HG03139 (cell line): Measurements from ENCODE around the gene RPH3AL.
"Not testable (repeated sequence)": the region's sequence is repeated elsewhere in the genome, so short reads cannot be mapped to it uniquely, and the experiment has no call there.

ENCODE experiments used
- ATAC-seq: cut with Tn5 transposase; IDR thresholded peaks from one replicate; pipeline ENCODE4 v1.9.1; 2021; ENCODE audit not compliant: unreplicated experiment

RPH3AL gene

GRCh38 chr17:206941-207560 lies 145.6 kb downstream of the RPH3AL start:
- ATAC-seq = no peak

DNA sequence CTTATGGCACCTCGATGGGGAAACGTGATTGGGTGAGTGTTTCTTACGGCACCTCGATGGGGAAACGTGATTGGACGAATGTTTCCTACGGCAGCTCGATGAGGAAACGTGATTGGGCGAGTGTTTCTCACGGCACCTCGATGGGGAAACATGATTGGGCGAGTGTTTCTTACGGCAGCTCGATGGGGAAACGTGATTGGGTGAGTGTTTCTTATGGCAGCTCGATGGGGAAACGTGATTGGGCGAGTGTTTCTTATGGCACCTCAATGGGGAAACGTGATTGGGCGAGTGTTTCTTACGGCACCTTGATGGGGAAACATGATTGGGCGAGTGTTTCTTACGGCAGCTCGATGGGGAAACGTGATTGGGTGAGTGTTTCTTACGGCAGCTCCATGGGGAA lies 146.1 kb downstream of the RPH3AL start:
- not testable (repeated sequence) for ATAC-seq

DNA sequence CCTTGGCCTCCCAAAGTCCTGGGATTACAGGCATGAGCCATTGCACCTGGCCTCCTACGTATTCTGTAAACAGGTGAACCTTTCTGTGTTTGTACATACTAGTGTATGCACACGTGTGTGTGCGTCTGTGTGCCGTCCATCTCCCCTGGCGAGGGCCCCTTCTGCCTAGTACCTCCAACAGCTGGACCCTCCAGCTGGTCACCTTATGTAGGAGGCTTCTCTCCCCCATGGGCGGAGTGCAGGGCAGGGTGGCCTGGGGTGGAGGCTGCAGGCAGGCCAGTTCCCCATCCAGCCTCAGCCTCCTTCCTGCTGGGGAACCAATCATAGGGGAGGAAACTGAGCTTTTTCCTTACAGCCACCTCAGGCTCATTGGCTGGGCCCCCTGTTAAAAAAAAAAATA lies 146.8 kb downstream of the RPH3AL start:
- ATAC-seq = no peak

DNA sequence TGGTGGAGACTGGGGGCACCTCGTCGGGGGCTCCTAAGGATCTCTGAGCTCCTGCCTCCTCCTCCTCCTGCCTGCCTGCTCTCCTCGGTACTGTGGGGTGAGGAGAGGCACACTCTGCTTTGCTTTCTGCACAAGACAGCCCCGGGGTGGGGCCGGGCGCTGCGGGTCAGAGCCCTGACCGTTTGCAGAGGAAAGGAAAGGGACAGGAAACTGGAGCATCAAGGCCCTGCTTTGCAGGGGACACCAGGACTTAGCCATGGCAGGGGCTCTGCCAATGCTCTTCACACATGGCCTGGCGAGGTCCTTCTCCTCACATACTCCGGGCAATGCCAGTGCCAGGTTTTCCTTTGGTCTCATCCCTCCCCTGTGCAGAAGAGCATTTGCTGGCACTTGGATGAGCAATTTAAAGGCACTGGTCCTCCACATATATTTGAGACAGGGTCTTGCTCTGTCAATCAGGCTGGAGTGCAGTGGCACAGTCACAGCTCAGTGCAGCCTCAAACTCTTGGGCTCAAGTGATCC lies 147.4 kb downstream of the RPH3AL start:
- no peak for ATAC-seq

DNA sequence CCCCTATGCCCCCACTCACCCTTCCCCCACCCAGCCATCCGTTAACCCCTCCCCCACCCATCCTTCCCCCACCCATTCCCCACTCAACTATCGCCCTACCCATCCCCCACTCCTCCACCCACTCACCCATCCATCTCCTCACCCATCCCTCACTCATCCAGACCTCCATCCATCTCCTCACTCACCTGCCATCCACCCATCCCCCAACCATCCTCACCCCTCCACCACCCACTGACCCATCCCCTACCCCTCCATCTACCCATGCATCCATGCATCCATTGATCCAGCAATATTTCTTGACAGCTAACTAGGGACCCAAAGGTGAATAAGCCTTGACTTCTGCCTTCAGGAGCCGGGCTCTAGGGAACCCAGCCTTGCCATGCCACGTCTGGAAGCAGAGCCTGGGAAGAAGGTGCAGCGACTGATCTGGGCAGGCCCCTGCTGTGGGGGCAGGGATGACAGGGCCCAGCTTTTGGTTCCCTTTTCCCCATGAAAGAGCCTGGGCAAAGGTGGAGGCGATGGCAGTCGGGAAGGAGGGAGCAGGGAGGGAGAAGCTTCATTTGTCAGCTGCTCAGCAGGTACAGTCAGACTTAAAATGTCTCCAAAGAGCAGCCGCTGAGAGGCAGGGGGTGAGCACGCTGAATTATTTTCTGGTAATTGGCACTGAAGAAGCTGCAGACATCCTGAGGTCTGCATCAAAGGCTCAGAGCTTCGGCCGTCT lies 148.0 kb downstream of the RPH3AL start:
- ATAC-seq = no peak

DNA sequence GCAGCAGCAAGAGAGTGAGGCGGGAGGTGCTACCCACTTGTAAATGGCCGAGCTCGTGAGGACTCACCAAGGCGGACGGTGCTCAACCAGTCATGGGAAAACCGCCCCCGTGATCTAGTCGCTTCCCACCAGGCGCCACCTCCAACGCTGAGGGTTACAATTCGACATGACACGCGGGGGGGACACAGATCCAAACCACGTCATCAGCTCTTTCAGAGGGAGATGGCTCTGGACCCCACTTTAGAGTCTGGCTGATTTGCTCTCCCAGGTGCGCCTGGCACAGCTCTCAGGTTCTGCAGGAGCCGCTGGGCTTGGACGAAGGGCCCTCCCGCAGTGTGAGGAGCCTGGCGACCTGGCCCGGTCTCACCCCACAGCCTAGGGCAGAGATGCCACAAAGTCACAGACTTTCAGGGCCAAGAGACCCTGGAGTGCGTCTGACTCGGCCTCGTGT lies 150.1 kb downstream of the RPH3AL start:
- no peak for ATAC-seq

DNA sequence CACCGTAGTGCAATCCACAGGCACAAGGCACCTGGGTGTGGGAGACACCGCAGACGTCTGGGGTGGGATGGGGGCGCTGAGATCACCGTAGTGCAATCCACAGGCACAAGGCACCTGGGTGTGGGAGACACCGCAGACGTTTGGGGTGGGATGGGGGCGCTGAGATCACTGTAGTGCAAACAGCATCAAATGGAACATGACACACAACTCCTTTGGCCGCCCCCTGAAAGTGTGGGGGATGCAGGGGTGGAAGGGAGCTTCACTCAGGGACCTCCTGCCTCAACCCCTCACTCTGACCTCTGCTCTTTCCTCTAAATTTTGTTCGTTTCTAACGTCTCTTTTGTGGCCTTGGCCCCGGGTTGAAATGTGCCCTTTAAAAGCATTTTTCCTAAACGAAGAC lies 150.9 kb downstream of the RPH3AL start:
- not testable (repeated sequence) for ATAC-seq

- ATAC-seq = not testable (repeated sequence)
Measured at GRCh38 chr17:201257-201656, 151.3 kb downstream of the RPH3AL start.

DNA sequence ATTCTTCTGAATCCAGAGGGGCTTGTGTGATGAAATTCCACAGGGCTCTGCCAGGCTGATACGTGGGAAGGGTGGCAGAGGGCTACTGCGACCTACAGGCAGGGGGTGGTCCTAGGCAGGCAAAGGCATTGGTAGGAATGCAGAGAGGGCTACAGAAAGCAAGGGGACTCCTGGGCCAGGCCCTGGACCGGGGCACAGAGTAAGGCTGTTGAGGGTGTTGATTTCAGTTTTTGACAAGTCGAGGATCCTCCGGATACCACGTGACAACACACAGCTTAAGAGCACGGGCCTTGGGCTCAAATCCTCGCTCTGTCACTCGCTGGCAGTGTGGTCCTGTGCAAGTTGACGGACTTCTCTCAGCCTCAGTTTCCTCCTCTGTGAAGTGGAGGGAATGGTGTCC lies 152.0 kb downstream of the RPH3AL start:
- no peak for ATAC-seq

DNA sequence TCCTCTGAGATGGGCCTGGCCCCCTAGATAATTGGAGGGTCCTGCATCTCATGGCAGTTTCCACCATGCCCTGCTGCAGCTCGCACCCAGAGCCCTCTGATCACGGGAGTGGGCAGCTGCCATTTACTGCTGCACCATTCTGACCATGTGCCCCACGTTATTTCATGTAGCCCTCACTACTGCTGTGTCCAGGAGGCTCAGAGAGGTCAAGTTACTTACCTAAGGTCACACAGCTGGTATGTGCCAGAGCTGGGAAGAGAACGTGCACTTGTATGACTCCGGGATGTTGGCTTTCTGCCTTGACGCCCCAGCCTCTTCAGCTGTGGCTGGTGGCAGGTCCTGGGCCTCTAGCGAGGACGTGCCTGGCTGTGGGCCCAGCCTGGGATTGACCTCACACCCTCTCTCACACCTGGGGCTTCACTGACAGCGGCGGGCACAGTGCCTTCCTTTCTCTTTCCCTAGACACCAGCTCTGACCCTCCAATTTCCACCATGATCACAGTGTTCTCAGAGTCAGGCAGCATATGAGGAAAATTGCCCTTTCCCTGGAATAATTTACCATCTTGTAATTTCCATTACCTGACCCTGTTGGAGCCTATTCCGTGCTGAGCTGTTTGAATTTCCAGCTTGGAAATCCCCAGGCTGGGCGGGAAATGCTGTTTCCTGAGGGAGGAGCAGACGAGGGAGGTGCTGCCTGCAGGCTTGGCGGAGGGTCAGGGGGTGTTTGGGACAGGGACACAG lies 152.6 kb downstream of the RPH3AL start:
- ATAC-seq = no peak

DNA sequence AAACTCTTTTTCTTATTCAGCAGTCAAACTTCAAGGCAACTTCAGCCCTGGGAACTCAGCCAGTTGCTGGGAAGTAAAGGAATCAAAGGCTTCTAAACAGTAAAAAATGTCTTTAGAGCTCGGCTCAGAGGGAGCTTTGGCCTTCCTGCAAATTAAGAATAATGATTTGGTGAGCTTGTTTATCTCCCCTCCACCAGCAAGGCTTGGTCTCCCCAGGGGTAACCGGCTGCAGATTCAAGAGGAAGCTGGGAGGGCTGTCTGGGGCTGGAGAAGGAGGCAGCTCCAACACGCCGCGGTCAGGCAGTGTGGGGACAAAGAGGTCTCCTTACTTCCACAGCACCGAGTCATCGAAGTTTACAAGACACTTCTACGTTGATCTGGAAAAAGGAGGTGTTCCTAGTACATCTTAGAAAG lies 153.4 kb downstream of the RPH3AL start:
- no peak for ATAC-seq

DNA sequence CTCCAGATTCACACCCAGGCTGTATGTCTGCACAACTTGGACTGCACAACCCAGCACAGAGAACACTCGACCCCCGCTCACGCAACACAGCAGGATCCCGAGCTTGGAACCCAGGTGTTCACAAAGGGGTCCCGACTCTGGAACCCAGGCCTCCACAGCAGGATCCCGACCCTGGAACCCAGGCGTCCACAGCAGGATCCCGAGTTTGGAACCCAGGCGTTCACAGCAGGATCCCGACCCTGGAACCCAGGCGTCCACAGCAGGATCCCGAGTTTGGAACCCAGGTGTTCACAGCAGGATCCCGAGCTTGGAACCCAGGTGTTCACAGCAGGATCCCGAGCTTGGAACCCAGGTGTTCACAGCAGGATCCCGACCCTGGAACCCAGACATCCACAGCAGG lies 154.4 kb downstream of the RPH3AL start:
- ATAC-seq = not testable (repeated sequence)

- ATAC-seq = no peak
Measured at GRCh38 chr17:197352-197751, 155.3 kb downstream of the RPH3AL start.

GRCh38 chr17:194828-195602 lies 157.6 kb downstream of the RPH3AL start:
- no peak for ATAC-seq

DNA sequence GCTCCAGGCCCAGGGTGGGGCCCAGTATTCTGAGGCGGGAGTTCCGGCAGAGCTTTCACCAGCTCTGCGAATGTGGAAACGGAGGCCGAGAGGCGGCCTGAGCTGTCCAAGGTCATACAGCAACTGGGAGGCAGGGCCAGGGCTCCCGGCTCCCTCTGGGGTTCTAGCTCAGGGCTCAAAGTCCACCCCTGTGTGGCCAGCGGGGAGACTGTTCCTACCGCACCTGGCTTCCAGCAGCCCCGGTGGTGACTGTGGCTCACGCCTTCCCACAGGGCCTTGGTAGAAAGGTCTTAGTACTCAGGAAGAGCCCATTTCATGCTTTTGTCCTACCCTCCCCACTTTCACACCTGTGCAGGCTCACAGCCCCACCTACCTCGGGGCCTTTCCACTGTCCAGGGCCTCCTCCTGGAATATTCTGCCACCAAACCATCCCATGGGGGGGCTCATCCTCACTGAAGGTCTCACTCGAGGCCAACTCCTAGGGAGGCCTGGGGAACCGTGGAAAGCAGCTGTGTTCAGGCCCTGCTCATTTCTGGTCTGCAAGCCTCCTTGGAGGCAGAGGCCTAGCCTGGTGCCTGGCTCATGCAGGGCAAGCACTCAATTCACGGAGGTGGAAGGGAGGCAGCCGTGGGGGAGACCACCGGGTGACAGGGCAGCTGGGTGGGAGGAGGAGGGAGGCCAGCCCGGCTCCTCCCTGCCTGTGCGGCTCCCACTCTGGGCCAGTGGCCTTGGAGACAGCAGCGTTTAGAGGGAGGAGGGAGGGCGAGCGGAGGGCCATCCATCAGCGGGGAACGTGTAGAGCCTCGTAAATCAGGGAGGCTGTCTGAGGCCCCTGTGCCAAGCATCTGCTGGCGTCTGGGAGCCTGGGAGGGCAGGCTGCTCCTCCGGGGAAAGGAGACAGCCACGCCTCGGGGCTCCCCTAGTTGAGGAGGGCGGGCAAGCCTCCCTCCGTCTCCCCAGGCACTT lies 158.5 kb downstream of the RPH3AL start:
- ATAC-seq = no peak

DNA sequence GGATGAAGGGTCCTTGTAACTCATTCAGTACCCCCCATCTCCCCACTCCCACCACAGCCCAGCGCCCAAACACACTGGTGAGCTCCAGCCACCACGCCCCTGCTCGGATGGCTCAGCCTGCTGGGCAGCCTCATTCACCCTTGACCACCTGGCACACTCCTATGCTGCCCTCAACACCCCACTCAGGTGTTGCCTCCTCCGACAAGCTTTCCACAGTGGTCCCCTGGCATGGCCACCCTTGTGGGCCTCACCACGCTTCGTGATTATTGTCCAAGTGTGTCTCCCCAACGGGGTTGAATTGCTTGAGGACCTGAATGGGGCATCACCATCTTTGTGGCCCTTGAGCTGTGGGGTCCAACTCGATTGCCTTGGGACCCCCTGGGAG lies 159.2 kb downstream of the RPH3AL start:
- ATAC-seq = no peak

DNA sequence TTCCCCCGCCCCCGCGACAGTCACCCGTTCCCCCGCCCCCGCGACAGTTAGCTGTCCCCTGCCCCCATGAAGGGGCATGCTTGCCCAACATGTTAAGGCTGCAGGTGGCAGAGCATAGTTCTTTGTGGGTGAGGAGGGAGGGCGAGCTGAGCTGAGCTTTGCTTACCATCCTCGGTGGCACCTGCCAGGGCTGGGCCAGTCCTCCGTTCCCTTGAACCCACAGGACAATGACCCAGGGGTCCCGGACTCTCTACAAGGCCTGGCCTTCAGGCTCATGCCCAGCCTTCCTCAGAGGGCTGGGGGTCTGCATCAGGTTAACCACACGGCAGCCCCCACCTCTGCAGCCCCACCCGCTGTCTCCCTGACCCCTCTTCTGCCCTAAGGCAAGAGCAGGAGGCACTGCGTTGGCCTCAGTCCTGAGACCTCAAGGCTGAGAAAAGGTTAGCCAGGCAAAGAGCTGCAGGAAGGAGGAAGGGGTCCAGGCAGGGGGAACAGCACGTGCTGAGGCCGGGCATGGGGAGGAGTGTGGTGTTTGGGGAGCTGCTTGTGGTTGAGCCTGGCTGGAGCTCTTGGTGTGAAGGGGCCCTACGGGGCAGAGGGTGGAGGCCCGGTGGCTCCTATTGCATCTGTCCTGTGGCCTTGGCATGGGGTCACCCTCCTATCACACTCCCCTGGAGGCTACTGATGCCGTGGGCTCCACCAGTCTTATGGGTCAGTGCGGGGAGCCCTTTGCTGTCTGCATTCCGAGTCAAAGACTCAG lies 159.8 kb downstream of the RPH3AL start:
- no peak for ATAC-seq

GRCh38 chr17:189444-189843 lies 163.2 kb downstream of the RPH3AL start:
- ATAC-seq = no peak

DNA sequence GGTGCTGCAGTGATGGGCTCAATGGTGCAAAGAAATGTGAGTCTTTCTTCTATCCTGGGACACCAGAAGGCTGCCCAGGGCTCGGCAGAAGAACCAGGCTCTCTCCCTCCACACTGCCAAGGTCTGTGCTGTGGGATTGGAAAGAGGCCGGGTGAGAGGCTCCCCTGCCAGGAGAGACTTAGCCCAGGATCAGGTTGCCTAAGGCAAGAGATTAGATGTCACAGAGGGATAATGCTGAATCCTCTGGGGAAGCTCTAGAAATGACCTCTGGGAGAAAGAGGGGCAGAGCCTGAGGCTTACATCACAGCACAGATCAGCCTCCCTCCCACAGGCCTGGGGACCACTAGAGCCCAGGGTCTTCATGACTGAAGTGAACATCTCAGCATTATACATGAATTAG lies 165.5 kb downstream of the RPH3AL start:
- no peak for ATAC-seq
